ENCODE results near the gene PDLIM4. TPM values are rescaled to one million over a fixed set of nuclear protein-coding genes. Genes with fewer than 3 reads are reported as not detected.

The PDLIM4 gene
- total RNA-seq, 1 experiment from 2014 or later, result 7.6 TPM

DNA sequence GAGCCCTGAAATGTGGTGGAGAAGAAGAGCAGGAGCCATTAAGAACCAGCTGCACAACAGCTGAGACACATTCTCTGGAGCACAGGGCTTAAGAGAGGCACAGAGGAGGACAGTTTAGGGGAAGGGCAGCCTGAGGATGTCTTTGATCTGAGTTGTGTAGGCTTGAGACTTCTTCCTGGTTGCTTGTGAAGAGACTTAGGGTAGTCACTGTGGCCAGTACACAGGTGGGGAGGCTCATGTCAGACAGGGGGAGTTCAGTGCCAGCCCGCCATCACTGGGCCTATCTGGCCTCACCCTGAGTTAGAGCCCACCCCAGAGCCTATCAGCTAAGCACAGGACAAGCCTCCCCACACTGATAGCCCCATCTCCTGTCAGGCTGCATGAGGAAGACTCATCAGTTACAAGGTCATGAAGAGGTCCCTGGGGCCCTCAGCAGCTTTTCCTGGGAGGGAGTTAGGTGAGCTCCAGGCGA is 56.5 kb downstream of the PDLIM4 start:
- H3K9me3 ChIP-seq (ENCODE audit: control insufficient read depth, low read depth, low read length), result no peaks in the 10 kb centered on the region
- DNase-seq, result no peak
- H4K20me1 ChIP-seq (ENCODE audit: control insufficient read depth, insufficient read depth, insufficient read length), result no peaks in the 10 kb centered on the region
- Mint-ChIP-seq H3K4me1 (peaks cover 0 to 4% of the 10 kb centered on the region in 2 experiments; a peak in 2 of 4 replicates), H3K9me3 (no peaks in the 10 kb centered on the region; a peak in 1 of 5 replicates), H3K27me3 (ENCODE audit: low read depth) (no peaks in the 10 kb centered on the region), H3K36me3 (ENCODE audit: insufficient read depth in 1 of 3, low read depth in 3 of 3) (no peaks in the 10 kb centered on the region), H3K27ac (no peak overlapping the region), H3K4me3 (no peak overlapping the region)
- no peak overlapping the region for H3K4me2 ChIP-seq (ENCODE audit: insufficient read depth, insufficient read length, low read length)
- H3K4ac ChIP-seq (ENCODE audit: low read depth, low read length), result no peak overlapping the region
- no peak overlapping the region for H3K23ac ChIP-seq (ENCODE audit: insufficient read length, low read depth, low read length)
- no peak overlapping the region for H3K9ac ChIP-seq (ENCODE audit: extremely low read depth, insufficient read length, low read length)
- H3K4me1 ChIP-seq (ENCODE audit: insufficient read depth, low read length), result no peaks in the 10 kb centered on the region
- no peaks in the 10 kb centered on the region for H3K79me1 ChIP-seq (ENCODE audit: insufficient read depth, low read depth, low read length, poor library complexity, severe bottlenecking)
- no peak overlapping the region for H4K8ac ChIP-seq (replicated peaks; ENCODE audit: insufficient read length, low read depth, low read length)
- no peak overlapping the region for H2BK12ac ChIP-seq (ENCODE audit: insufficient read length, low read depth, low read length)
- no peak overlapping the region for H3K27ac ChIP-seq (ENCODE audit: insufficient read length, low read depth, low read length)
- H2BK120ac ChIP-seq (ENCODE audit: low read depth, low read length, poor library complexity, severe bottlenecking), result no peak overlapping the region
- H3K27me3 ChIP-seq (ENCODE audit: insufficient read depth, low read length), result no peaks in the 10 kb centered on the region
- no peak overlapping the region for H4K5ac ChIP-seq (ENCODE audit: insufficient read length, low read depth, low read length)
- no peak overlapping the region for H3T11ph ChIP-seq (ENCODE audit: low read length)
- H3K14ac ChIP-seq (ENCODE audit: insufficient read depth, low read length), result no peak overlapping the region; the same call in 1 of the 2 replicates
- TF ChIP-seq, protein P1, sequence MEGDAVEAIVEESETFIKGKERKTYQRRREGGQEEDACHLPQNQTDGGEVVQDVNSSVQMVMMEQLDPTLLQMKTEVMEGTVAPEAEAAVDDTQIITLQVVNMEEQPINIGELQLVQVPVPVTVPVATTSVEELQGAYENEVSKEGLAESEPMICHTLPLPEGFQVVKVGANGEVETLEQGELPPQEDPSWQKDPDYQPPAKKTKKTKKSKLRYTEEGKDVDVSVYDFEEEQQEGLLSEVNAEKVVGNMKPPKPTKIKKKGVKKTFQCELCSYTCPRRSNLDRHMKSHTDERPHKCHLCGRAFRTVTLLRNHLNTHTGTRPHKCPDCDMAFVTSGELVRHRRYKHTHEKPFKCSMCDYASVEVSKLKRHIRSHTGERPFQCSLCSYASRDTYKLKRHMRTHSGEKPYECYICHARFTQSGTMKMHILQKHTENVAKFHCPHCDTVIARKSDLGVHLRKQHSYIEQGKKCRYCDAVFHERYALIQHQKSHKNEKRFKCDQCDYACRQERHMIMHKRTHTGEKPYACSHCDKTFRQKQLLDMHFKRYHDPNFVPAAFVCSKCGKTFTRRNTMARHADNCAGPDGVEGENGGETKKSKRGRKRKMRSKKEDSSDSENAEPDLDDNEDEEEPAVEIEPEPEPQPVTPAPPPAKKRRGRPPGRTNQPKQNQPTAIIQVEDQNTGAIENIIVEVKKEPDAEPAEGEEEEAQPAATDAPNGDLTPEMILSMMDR (conservative IDR thresholded peaks at IDR 0.05), result no peak
- H2AFZ ChIP-seq (ENCODE audit: low read length), result no peak overlapping the region
- no peaks in the 10 kb centered on the region for H3K79me2 ChIP-seq (ENCODE audit: insufficient read depth, low read length)
- no peak overlapping the region for H2BK15ac ChIP-seq (ENCODE audit: low read depth, low read length)
- H2BK5ac ChIP-seq (ENCODE audit: insufficient read length, low read length), result no peak overlapping the region
- H4K91ac ChIP-seq (ENCODE audit: insufficient read length, low read depth, low read length), result no peak overlapping the region
- H2AK5ac ChIP-seq (ENCODE audit: insufficient read length, low read length), result no peak overlapping the region
- H3K23me2 ChIP-seq (ENCODE audit: insufficient read length, low read depth, low read length, poor library complexity, severe bottlenecking), result no peaks in the 10 kb centered on the region
- no peak overlapping the region for H3K18ac ChIP-seq (ENCODE audit: insufficient read length, low read depth, low read length)
- no peak overlapping the region for H2BK20ac ChIP-seq (ENCODE audit: low read depth, low read length, poor library complexity, severe bottlenecking)
- H3K56ac ChIP-seq (ENCODE audit: insufficient read length, low read depth, low read length), result no peak overlapping the region
- no CpG with 5 or more reads among the region's 2 CpGs for whole genome bisulfite sequencing (ENCODE audit: extremely low coverage, insufficient read length, low lambda C conversion rate)

All from H9 (cell line).